ENCODE data around the gene SPATA6L.
"Not testable (repeated sequence)": the region's sequence is repeated elsewhere in the genome, so short reads cannot be mapped to it uniquely, and the experiment has no call there.

SPATA6L gene

DNA sequence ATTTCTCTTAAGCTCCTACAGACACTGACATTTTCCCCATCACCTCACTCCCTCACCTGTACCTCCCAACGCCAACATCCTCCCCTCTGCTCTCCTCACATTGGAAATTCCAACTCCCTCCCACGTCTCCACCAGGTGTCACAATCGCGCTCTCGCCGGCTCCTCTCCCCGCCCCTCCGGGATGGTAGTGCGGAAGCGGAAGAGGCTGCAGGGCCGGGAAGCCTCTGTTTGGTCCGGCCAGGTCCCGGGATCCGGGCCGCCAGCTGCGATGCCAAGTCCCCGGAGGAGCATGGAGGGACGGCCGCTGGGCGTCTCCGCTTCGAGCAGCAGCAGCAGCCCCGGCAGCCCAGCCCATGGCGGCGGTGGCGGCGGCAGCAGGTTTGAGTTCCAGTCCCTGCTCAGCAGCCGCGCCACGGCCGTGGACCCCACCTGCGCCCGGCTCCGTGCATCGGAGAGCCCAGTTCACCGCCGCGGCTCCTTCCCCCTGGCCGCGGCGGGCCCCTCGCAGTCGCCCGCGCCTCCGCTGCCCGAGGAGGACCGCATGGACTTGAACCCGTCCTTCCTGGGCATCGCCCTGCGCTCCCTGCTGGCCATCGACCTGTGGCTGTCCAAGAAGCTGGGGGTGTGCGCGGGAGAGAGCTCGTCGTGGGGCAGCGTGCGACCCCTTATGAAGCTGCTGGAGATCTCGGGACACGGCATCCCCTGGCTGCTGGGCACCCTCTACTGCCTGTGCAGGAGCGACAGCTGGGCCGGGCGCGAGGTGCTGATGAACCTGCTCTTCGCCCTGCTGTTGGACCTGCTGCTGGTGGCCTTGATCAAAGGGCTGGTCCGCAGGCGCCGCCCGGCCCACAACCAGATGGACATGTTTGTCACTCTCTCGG is 3.9 kb downstream of the SPATA6L start, which contains the start of gene PLPP6:
TSS of gene PLPP6 (plus strand) at position 187 of the 881 bp plus-strand sequence. CDS start at position 269, 82 bp downstream.
- TF ChIP-seq, protein P1, sequence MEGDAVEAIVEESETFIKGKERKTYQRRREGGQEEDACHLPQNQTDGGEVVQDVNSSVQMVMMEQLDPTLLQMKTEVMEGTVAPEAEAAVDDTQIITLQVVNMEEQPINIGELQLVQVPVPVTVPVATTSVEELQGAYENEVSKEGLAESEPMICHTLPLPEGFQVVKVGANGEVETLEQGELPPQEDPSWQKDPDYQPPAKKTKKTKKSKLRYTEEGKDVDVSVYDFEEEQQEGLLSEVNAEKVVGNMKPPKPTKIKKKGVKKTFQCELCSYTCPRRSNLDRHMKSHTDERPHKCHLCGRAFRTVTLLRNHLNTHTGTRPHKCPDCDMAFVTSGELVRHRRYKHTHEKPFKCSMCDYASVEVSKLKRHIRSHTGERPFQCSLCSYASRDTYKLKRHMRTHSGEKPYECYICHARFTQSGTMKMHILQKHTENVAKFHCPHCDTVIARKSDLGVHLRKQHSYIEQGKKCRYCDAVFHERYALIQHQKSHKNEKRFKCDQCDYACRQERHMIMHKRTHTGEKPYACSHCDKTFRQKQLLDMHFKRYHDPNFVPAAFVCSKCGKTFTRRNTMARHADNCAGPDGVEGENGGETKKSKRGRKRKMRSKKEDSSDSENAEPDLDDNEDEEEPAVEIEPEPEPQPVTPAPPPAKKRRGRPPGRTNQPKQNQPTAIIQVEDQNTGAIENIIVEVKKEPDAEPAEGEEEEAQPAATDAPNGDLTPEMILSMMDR (IDR thresholded peaks at IDR 0.05; ENCODE audit: low read depth, low read length), result peak; percentile 65
- peak within 1 kb of the TSS; percentile 61 for H3K4me3 ChIP-seq (ENCODE audit: low read depth, low read length)
- peak; percentile 82 for DNase-seq (ENCODE audit: low read depth, low spot score)
- in situ Hi-C loops (cut with HindIII; ENCODE audit: low sequenced_read_pairs), result no loop called here

DNA sequence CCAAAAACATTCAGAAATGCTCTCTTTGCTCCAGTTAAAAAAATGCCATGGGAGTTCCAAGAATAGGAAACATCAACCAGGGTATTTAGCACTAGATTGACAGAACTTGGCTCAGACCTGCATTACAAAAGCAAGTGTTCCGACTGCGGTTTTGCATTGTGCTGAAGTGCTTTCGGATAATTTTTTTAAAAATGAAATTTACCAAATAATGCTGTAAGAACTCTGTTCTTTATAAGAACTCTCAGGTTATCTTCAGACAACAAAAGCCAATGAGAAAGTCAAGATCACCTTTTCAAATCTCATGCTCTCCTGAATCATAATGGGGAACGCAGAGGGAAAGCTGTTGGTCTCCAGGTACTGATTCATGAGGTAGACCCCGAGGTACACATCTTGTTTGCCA is 4.7 kb downstream of the SPATA6L start:
- H3K4me3 ChIP-seq (ENCODE audit: low read depth, low read length), result peak overlapping the region; percentile 61
- in situ Hi-C loops (cut with HindIII; ENCODE audit: low sequenced_read_pairs), result no loop called here
- no peak for DNase-seq (ENCODE audit: low read depth, low spot score)
- TF ChIP-seq, protein P1 (IDR thresholded peaks at IDR 0.05; ENCODE audit: low read depth, low read length), result no peak

DNA sequence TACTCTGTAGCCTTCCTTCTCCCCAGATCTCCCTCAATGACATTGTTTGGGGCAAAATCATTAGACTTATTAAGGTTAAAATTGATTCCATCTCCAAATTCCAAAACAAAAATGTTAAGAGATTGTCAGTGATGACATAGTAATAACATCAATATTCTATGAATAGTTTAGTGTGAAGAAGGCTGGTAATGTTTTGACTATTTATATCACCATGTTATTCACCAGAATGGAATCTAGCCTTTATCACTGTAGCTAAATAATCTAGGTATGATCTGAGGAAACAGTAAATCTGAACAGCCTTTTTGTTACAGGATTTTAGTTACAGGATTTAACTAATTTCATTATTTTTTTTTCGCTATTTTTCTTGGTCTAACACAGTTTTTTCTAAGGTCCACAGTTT is 5.1 kb downstream of the SPATA6L start:
- in situ Hi-C loops (cut with HindIII; ENCODE audit: low sequenced_read_pairs), result no loop called here
- no peak for DNase-seq (ENCODE audit: low read depth, low spot score)
- no peak overlapping the region for H3K4me3 ChIP-seq (ENCODE audit: low read depth, low read length)
- TF ChIP-seq, protein P1 (IDR thresholded peaks at IDR 0.05; ENCODE audit: low read depth, low read length), result no peak

DNA sequence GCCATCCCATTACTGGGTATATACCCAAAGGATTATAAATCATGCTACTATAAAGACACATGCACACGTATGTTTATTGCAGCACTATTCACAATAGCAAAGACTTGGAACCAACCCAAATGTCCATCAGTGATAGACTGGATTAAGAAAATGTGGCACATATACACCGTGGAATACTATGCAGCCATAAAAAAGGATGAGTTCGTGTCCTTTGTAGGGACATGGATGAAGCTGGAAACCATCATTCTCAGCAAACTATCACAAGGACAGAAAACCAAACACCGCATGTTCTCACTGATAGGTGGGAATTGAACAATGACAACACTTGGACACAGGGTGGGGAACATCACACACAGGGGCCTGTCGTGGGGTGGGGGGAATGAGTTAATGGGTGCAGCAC is 5.6 kb downstream of the SPATA6L start:
- in situ Hi-C loops (cut with HindIII; ENCODE audit: low sequenced_read_pairs); DNase-seq (ENCODE audit: low read depth, low spot score); H3K4me3 ChIP-seq (ENCODE audit: low read depth, low read length): not testable (repeated sequence)

DNA sequence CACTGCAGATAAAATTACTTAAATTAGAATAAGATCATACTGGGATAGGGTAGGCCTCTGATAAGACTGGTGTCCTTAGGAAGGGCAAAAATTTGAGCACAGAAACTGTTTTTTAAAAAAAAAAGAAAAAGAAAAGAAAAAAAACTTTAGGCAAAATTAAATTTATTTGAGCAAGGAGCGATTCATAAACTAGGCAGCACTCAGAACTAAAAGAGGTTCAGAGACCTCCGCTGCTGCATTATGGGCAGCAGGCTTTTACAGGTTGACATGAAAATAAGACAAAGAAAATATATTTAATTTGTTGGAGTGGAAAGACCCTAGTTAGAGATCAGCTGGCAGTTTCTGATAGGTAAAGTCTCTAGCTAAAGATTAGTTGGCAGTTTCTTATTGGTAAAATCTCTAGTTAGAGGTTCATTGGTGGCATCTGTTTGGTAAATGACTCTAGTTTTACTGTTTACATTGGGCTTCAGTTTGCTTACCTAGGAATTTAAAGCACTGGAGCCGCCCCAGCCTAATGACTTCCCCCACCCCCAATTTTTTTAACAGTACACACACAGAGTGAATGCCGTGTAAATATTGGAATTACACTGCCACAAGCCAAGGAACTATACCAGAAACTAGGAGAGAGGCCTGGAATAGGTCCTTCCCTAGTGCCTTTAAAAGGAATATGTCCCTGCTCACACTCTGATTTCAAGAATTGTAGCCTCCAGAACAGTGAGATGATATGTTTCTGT is 8.7 kb downstream of the SPATA6L start:
- in situ Hi-C loops (cut with HindIII; ENCODE audit: low sequenced_read_pairs), result no loop called here
- TF ChIP-seq, protein P1 (IDR thresholded peaks at IDR 0.05; ENCODE audit: low read depth, low read length), result no peak
- DNase-seq (ENCODE audit: low read depth, low spot score), result no peak
- H3K4me3 ChIP-seq (ENCODE audit: low read depth, low read length), result no peak overlapping the region

DNA sequence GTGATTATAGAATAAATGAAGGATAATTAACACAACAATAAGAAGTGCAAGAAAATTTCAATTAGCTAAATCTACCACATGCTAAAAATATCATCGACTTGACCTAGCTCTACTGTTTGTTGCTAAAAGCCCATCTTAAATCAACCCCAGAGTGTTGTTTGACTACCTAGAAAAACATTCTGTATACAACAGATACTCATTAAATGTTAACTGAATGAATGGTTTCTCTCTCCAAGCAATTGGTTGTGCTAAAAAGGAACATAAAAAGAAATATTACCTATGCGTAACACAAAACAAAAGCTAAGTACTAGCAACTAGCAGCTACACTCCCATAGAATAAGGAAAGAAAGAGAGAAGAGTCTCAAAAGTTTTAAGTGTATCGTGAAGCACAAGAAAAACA is 9.7 kb downstream of the SPATA6L start:
- in situ Hi-C loops (cut with HindIII; ENCODE audit: low sequenced_read_pairs), result no loop called here
- DNase-seq (ENCODE audit: low read depth, low spot score), result no peak
- TF ChIP-seq, protein P1 (IDR thresholded peaks at IDR 0.05; ENCODE audit: low read depth, low read length), result no peak
- no peak overlapping the region for H3K4me3 ChIP-seq (ENCODE audit: low read depth, low read length)

DNA sequence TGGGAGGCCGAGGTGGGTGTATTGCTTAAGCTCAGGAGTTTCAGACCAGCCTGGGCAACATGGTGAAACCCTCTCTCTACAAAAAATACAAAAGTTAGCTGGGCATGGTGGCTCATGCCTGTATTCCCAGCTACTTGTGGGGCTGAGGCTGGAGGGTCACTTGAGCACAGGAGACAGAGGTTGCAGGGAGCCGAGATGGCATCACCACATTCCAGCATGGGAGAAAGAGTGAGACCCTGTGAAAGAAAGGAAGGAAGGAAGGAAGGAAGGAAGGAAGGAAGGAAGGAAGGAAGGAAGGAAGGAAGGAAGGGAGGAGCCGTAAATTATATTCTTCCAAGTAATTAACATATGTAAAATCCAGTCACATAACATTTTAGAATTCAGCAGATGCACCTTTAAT is 10.1 kb downstream of the SPATA6L start:
- H3K4me3 ChIP-seq (ENCODE audit: low read depth, low read length); in situ Hi-C loops (cut with HindIII; ENCODE audit: low sequenced_read_pairs); DNase-seq (ENCODE audit: low read depth, low spot score): not testable (repeated sequence)
